OCI-LY7 (cell line): ENCODE data around the gene SPATA24. TPM values are rescaled to one million over a fixed set of nuclear protein-coding genes. Genes with fewer than 3 reads are reported as not detected.

Experiments used
- BruUV-seq: library from RNA; stranded (reverse); fragments of 400-500 nt; replicated peaks from 2 replicates; lab custom pipeline; 2021; lab: Mats Ljungman, UMichigan
- CTCF ChIA-PET: fragments of 300-600 bp; sonication (Branson Sonifier 250); formaldehyde crosslinking; loops from one replicate; lab custom pipeline; 2022; ENCODE audit warnings: antibody characterized with exemption; ENCODE audit not compliant: unreplicated experiment; lab: Charles Lee
- POLR2A ChIA-PET: fragments of 300-600 bp; sonication (Branson Sonifier 250); formaldehyde crosslinking; loops from one replicate; lab custom pipeline; 2022; ENCODE audit warnings: antibody characterized with exemption; lab: Charles Lee
- DNase-seq: peaks from one replicate; pipeline ENCODE4 v3.0.0-alpha.2; 2015; ENCODE audit warnings: low spot score
- H2AFZ ChIP-seq: fragments of 200-600 bp; sonication (generic), shearing (Covaris generic); 2 replicates; pipeline ENCODE4 v1.6.1; 2014; ENCODE audit warnings: mild to moderate bottlenecking, antibody characterized with exemption, low read length, moderate library complexity
- H3K27ac ChIP-seq: fragments of 200-600 bp; sonication (generic); 2 replicates; pipeline ENCODE4 v1.5.1; 2014; ENCODE audit warnings: mixed run types, low read depth, mild to moderate bottlenecking, moderate library complexity, low read length, inconsistent platforms; ENCODE audit not compliant: poor library complexity, severe bottlenecking
- H3K36me3 ChIP-seq: fragments of 200-600 bp; sonication (generic); 2 replicates; pipeline ENCODE4 v1.6.1; 2014; ENCODE audit warnings: mild to moderate bottlenecking, antibody characterized with exemption, low read length, moderate library complexity, mixed read lengths; ENCODE audit not compliant: insufficient read depth
- H3K4me1 ChIP-seq: fragments of 200-600 bp; sonication (generic); 2 replicates; pipeline ENCODE4 v1.5.1; 2014; ENCODE audit warnings: mild to moderate bottlenecking, low read length; ENCODE audit not compliant: insufficient read depth, poor library complexity, severe bottlenecking
- H3K4me2 ChIP-seq: fragments of 200-600 bp; sonication (generic); 2 replicates; pipeline ENCODE4 v1.6.1; 2014; ENCODE audit warnings: mild to moderate bottlenecking, low read length
- H3K4me3 ChIP-seq: fragments of 200-600 bp; sonication (generic); 2 replicates; pipeline ENCODE4 v1.5.1; 2014; ENCODE audit warnings: mild to moderate bottlenecking, low read depth, low read length; ENCODE audit not compliant: poor library complexity, severe bottlenecking
- H3K79me2 ChIP-seq: fragments of 200-600 bp; sonication (generic); 2 replicates; pipeline ENCODE4 v1.6.1; 2016; ENCODE audit warnings: low read depth, mild to moderate bottlenecking, low read length, moderate library complexity, mixed read lengths; ENCODE audit not compliant: insufficient read depth
- H3K9me2 ChIP-seq: fragments of 200-600 bp; sonication (generic); 2 replicates; pipeline ENCODE4 v1.6.1; 2016; ENCODE audit warnings: mild to moderate bottlenecking, low read length, mixed read lengths; ENCODE audit not compliant: insufficient read depth
- H3K9me3 ChIP-seq: fragments of 200-600 bp; sonication (generic); 2 replicates; pipeline ENCODE4 v1.6.1; 2014; ENCODE audit warnings: mild to moderate bottlenecking, mixed run types, low read length, mixed read lengths
- H4K20me1 ChIP-seq: fragments of 200-600 bp; sonication (generic); 2 replicates; pipeline ENCODE4 v1.6.1; 2014; ENCODE audit warnings: mild to moderate bottlenecking, antibody characterized with exemption, low read length, moderate library complexity, mixed read lengths; ENCODE audit not compliant: insufficient read depth
- EZH2phosphoT487 ChIP-seq: fragments of 200-600 bp; sonication (generic); IDR thresholded peaks from 2 replicates; pipeline ENCODE4 v1.6.1; 2018; ENCODE audit warnings: low read depth, borderline replicate concordance, mild to moderate bottlenecking, mixed run types, antibody characterized with exemption, low read length, moderate library complexity, mixed read lengths
- intact Hi-C: fragments of 100-400 bp; cut with micrococcal nuclease; formaldehyde crosslinking; loops from one replicate; pipeline ENCODE4 v1.10.0; 2022; ENCODE audit not compliant: unreplicated experiment
- total RNA-seq, 2 experiments: library from RNA; depleted of rRNA in 1 of 2; stranded (reverse); fragments of >200 nt in 1 of 2; shearing (Covaris generic) in 1 of 2; gene quantifications; 2 replicates each; pipeline ENCODE4 v1.2.3, GENCODE V29; 2014 to 2022
- TF ChIP-seq, protein P1 (sequence below): fragments of 200-600 bp; sonication (generic); conservative IDR thresholded peaks from 2 replicates; pipeline ENCODE4 v1.5.1; 2014; ENCODE audit warnings: mild to moderate bottlenecking, antibody characterized with exemption, low read length, moderate library complexity, mixed read lengths

The SPATA24 gene
- total RNA-seq, 2 experiments from 2014 or later, result 9.4 to 12.0 TPM

DNA sequence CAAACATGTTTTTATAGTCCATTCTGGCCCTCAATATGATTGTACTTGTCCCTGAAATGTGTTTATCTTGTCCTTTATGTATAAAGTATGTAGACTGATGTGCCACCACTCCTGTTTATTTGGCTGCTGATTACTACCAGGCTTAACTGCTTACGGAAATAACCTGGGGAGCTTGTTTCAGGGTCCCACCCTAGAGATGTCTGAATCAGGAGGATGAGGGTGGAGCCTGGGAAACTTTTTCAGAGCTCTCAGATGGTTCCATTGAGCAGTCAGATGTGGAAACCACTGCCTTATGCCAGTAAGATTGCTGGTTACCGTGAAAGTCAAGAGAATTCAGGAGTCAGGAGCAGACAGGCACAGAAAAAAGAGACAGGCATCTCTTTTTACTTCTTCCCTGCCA lies 40.0 kb downstream of the SPATA24 start:
- no TSS peak for BruUV-seq
- TF ChIP-seq EZH2phosphoT487, result no peak
- TF ChIP-seq, protein P1, sequence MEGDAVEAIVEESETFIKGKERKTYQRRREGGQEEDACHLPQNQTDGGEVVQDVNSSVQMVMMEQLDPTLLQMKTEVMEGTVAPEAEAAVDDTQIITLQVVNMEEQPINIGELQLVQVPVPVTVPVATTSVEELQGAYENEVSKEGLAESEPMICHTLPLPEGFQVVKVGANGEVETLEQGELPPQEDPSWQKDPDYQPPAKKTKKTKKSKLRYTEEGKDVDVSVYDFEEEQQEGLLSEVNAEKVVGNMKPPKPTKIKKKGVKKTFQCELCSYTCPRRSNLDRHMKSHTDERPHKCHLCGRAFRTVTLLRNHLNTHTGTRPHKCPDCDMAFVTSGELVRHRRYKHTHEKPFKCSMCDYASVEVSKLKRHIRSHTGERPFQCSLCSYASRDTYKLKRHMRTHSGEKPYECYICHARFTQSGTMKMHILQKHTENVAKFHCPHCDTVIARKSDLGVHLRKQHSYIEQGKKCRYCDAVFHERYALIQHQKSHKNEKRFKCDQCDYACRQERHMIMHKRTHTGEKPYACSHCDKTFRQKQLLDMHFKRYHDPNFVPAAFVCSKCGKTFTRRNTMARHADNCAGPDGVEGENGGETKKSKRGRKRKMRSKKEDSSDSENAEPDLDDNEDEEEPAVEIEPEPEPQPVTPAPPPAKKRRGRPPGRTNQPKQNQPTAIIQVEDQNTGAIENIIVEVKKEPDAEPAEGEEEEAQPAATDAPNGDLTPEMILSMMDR, result no peak
- Histone ChIP-seq H3K4me2 (no peak overlapping the region), H3K9me2 (no peaks in the 10 kb centered on the region), H3K27ac (no peak overlapping the region), H4K20me1 (peaks cover 7% of the 10 kb centered on the region; the same call in 1 of the 2 replicates), H3K36me3 (peaks cover 81% of the 10 kb centered on the region), H3K4me3 (no peak overlapping the region), H2AFZ (no peak overlapping the region), H3K4me1 (no peaks in the 10 kb centered on the region), H3K79me2 (peaks cover 41% of the 10 kb centered on the region), H3K9me3 (peaks cover 6% of the 10 kb centered on the region; the same call in 1 of the 2 replicates)
- CTCF ChIA-PET, result no interaction called here
- intact Hi-C loops, result no loop called here
- DNase-seq, result no peak
- POLR2A ChIA-PET, result interaction anchor here (0.9 kb wide), 1 partner anchor 10 kb away, joined by 4 read pairs; no protein-coding TSS in a partner anchor

DNA sequence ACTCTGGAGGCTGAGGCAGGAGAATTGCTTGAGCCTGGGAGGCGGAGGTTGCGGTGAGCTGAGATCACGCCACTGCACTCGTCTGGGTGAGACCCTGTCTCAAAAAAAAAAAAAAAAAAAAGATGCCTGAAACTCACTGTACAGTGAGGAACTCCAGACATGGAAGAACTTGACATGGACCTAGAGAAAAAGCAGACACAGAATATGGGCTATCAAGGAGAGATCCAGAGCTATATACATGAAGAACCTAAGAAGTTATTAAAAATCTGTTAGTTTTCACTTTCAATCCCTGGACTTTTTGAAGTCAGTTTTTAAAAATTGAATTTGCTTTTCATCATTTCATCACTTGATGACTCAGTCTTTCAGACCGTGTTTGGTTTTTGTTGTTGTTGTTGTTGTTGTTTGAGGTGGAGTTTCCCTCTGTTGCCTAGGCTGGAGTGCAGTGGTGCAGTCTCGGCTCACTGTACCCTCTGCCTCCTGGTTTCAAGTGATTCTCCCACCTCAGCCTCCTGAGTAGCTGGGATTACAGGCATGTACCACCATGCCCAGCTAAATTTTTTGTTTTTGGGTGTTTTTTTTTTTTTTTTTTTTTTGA lies 42.0 kb downstream of the SPATA24 start:
- no peak overlapping the region for H3K4me2 ChIP-seq
- H3K27ac ChIP-seq, result no peak overlapping the region
- ChIA-PET POLR2A (interaction anchor here (0.7 to 1.2 kb wide), 3 partner anchors 8 to 34 kb away, joined by 3 to 5 read pairs (median 4); no protein-coding TSS in a partner anchor), CTCF (no interaction called here)
- H3K4me3 ChIP-seq, result no peak overlapping the region
- peaks cover 5% of the 10 kb centered on the region; the same call in 1 of the 2 replicates for H4K20me1 ChIP-seq
- peaks cover 6% of the 10 kb centered on the region; the same call in 1 of the 2 replicates for H3K9me3 ChIP-seq
- no peaks in the 10 kb centered on the region for H3K4me1 ChIP-seq
- TF ChIP-seq, protein P1, result no peak
- no peak for TF ChIP-seq EZH2phosphoT487
- H2AFZ ChIP-seq, result no peak overlapping the region
- no peaks in the 10 kb centered on the region for H3K9me2 ChIP-seq
- H3K36me3 ChIP-seq, result peaks cover 85% of the 10 kb centered on the region
- intact Hi-C loops, result no loop called here
- DNase-seq, result no peak
- BruUV-seq, result no TSS peak
- H3K79me2 ChIP-seq, result peaks cover 59% of the 10 kb centered on the region

DNA sequence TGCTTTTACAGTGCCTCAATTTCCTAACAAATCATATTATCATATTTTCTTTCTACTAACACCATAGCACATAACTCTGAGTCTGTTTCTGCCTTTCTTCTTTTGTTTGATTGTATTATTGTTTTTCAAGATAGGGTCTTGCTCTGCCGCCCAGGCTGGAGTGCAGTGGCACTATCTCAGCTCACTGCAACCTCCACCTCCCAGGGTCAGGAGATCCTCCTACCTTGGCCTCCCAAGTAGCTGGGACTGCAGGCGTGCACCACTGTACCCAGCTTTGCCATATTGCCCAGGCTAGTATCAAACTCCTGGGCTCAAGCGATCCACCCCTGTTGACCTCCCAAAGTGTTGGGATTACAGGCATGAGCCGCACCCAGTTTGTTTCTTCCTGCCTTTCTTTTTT lies 43.5 kb downstream of the SPATA24 start:
- no peak for DNase-seq
- Histone ChIP-seq H3K4me1 (no peaks in the 10 kb centered on the region), H2AFZ (no peak overlapping the region), H3K27ac (no peak overlapping the region), H3K79me2 (peaks cover 72% of the 10 kb centered on the region), H3K9me2 (no peaks in the 10 kb centered on the region), H3K4me2 (no peak overlapping the region), H3K4me3 (no peak overlapping the region), H4K20me1 (peaks cover 4% of the 10 kb centered on the region; the same call in 1 of the 2 replicates), H3K9me3 (peaks cover 6% of the 10 kb centered on the region; the same call in 1 of the 2 replicates), H3K36me3 (peaks cover 77% of the 10 kb centered on the region)
- POLR2A ChIA-PET, result interaction anchor here (0.7 kb wide), 1 partner anchor 224 kb away, joined by 4 read pairs; no protein-coding TSS in a partner anchor
- CTCF ChIA-PET, result no interaction called here
- BruUV-seq, result no TSS peak
- intact Hi-C loops, result no loop called here
- TF ChIP-seq EZH2phosphoT487, result no peak
